ENCODE measurements around the gene SNRNP200.
A peak's percentile ranks its signal among the peaks of the same experiment; 100 is the strongest.

Gene SNRNP200

GRCh38 chr2:96305091-96305978 lies at the start of gene SNRNP200:
SNRNP200 (minus strand) TSS chr2:96305546; CDS start chr2:96305437, 109 bp downstream.
- DNase-seq = peak; percentile 58

- no peak for DNase-seq
These were observed 49.1 kb upstream of the SNRNP200 start for GRCh38 chr2:96354492-96354891.

- DNase-seq = no peak
These were observed 48.3 kb upstream of the SNRNP200 start for GRCh38 chr2:96353606-96354101.

- DNase-seq = no peak
These were observed 47.8 kb upstream of the SNRNP200 start for GRCh38 chr2:96353032-96353561.

- no peak for DNase-seq
These were observed 42.0 kb upstream of the SNRNP200 start for GRCh38 chr2:96347395-96347794.

- no peak for DNase-seq
These were observed 40.6 kb upstream of the SNRNP200 start for GRCh38 chr2:96345868-96346462.

GRCh38 chr2:96345438-96345837 lies 40.1 kb upstream of the SNRNP200 start:
- DNase-seq = no peak

- DNase-seq = no peak
These were observed 38.7 kb upstream of the SNRNP200 start for GRCh38 chr2:96344011-96344410.

- DNase-seq = no peak
These were observed 36.7 kb upstream of the SNRNP200 start for GRCh38 chr2:96342085-96342484.

- no peak for DNase-seq
These were observed 36.3 kb upstream of the SNRNP200 start for GRCh38 chr2:96341641-96342040.

GRCh38 chr2:96340493-96341414 lies 35.4 kb upstream of the SNRNP200 start:
- DNase-seq = no peak

- DNase-seq = no peak
These were observed 31.5 kb upstream of the SNRNP200 start for GRCh38 chr2:96336873-96337272.

GRCh38 chr2:96336104-96336775 lies 30.9 kb upstream of the SNRNP200 start:
- DNase-seq = no peak

GRCh38 chr2:96333708-96334107 lies 28.4 kb upstream of the SNRNP200 start:
- no peak for DNase-seq

- no peak for DNase-seq
These were observed 25.1 kb upstream of the SNRNP200 start for GRCh38 chr2:96330407-96330806.

- no peak for DNase-seq
These were observed 24.5 kb upstream of the SNRNP200 start for GRCh38 chr2:96329874-96330273.

- no peak for DNase-seq
These were observed 24.1 kb upstream of the SNRNP200 start for GRCh38 chr2:96329456-96329855.

- no peak for DNase-seq
These were observed 21.9 kb upstream of the SNRNP200 start for GRCh38 chr2:96326990-96327820.

- no peak for DNase-seq
These were observed 21.2 kb upstream of the SNRNP200 start for GRCh38 chr2:96326564-96326963.

GRCh38 chr2:96325884-96326255 lies 20.5 kb upstream of the SNRNP200 start:
- no peak for DNase-seq

Measured in NCI-H1417 treated with DMSO at 0.1 percent for 48 hours (cell line).